ENCODE measurements around the gene TCF7.

The TCF7 gene

GRCh38 chr5:134184155-134185135 lies 70.0 kb downstream of the TCF7 start:
- peak; percentile 10 for DNase-seq

GRCh38 chr5:134188092-134188491 lies 73.6 kb downstream of the TCF7 start:
- no peak for DNase-seq

GRCh38 chr5:134189031-134189430 lies 74.5 kb downstream of the TCF7 start:
- DNase-seq: no peak

- no peak for DNase-seq
These were observed 81.2 kb downstream of the TCF7 start for GRCh38 chr5:134195666-134196065.
